ENCODE measurements around the gene OR5AR1. TPM values are rescaled to one million over a fixed set of nuclear protein-coding genes. Genes with fewer than 3 reads are reported as not detected.
A peak's percentile ranks its signal among the peaks of the same experiment; 100 is the strongest.

OR5AR1 gene
- total RNA-seq, result not detected
- not detected for polyA plus RNA-seq

DNA sequence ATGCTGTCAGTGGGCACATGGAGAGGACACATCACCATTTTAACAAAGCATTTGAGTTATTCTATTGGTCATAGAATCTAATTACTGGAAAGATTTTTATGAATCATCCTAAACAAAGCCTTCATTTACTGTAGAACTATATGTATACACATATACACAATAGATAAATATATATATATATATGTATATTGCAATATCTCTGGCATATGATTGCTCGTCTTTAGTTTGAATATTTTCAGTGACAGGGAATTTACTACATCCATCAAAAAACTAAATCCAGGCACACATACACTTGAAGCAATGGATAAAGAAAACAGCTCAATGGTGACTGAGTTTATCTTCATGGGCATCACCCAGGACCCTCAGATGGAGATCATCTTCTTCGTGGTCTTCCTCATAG lies at the start of gene OR5AR1:
Gene OR5AR1 (plus strand): TSS at position 301 of the 400 bp plus-strand sequence. CDS start 0 bp downstream, at position 301.
- ATAC-seq (no peak), FAIRE-seq (no peak), DNase-seq (no peak)
- no peaks in the 10 kb centered on the region for H3K27me3 ChIP-seq
- 43 to 59% methylated on average over 2 of the region's 2 CpGs for WGBS, 2 donors
- intact Hi-C loops (cut with DNase I), result no loop called here
- TF ChIP-seq, protein P1, sequence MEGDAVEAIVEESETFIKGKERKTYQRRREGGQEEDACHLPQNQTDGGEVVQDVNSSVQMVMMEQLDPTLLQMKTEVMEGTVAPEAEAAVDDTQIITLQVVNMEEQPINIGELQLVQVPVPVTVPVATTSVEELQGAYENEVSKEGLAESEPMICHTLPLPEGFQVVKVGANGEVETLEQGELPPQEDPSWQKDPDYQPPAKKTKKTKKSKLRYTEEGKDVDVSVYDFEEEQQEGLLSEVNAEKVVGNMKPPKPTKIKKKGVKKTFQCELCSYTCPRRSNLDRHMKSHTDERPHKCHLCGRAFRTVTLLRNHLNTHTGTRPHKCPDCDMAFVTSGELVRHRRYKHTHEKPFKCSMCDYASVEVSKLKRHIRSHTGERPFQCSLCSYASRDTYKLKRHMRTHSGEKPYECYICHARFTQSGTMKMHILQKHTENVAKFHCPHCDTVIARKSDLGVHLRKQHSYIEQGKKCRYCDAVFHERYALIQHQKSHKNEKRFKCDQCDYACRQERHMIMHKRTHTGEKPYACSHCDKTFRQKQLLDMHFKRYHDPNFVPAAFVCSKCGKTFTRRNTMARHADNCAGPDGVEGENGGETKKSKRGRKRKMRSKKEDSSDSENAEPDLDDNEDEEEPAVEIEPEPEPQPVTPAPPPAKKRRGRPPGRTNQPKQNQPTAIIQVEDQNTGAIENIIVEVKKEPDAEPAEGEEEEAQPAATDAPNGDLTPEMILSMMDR (IDR thresholded peaks at IDR 0.05), result no peak
- H3K4me3 ChIP-seq, result no peak within 1 kb of the TSS
- no peaks in the 10 kb centered on the region for H3K4me1 ChIP-seq
- no peaks in the 10 kb centered on the region for H3K36me3 ChIP-seq
- H3K9me3 ChIP-seq, result no peaks in the 10 kb centered on the region
- H3K27ac ChIP-seq, result no peak within 1 kb of the TSS

DNA sequence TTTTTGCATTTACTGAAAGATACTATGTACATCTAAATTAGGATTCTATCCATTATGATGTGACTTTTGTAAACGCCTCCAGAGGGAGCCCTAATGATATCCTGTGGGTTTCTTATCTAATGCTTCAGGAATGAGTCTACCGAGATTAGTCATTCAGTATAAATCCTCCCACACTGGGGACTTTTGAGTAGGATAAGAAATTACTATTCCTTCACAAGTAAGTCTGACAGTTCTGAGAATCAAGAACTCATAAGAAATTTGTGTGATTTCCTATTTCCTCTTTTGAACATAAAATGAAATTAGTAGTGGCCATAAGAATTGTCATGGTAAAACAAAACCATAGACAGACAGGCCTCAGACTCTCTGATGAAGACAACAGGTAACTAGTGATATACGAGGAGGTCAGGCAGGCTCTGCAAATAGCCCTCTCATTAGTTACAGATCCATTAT lies 38.8 kb upstream of the OR5AR1 start:
- ATAC-seq, result peak in 3 of 4 donors; percentile 68 to 89 (median 68)
- WGBS, 2 donors, result 5 to 6% methylated on average over 3 of the region's 3 CpGs
- intact Hi-C loops (cut with DNase I), result no loop called here
- Histone ChIP-seq H3K9me3 (no peaks in the 10 kb centered on the region), H3K4me1 (no peaks in the 10 kb centered on the region), H3K4me3 (no peak overlapping the region), H3K27ac (no peak overlapping the region), H3K36me3 (no peaks in the 10 kb centered on the region), H3K27me3 (no peaks in the 10 kb centered on the region)
- DNase-seq, result no peak
- peak; percentile 39 for FAIRE-seq
- TF ChIP-seq, protein P1 (IDR thresholded peaks at IDR 0.05), result peak in 1 of 4 donors; percentile 11

DNA sequence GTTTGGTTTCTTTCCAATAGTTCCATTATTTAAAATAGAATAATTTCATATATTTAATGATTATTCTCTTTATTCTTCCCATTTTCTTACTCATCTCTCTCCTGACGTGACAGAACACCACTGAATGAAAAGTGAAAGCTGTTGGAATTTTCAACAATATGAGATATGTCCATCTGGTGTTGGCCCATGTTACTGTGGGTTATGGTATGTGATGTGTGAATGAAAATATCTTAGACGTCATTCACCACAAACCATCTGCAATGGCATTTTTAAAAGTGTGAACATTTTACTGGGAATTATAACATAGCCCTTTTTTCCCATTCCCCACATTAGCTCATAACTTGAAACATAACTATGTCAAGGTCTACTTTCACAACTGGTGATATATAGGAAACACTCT lies 37.5 kb upstream of the OR5AR1 start:
- intact Hi-C loops (cut with DNase I), result no loop called here
- ATAC-seq (no peak), DNase-seq (no peak), FAIRE-seq (no peak)
- H3K4me1 ChIP-seq, result no peaks in the 10 kb centered on the region
- H3K27ac ChIP-seq, result no peak overlapping the region
- H3K9me3 ChIP-seq, result no peaks in the 10 kb centered on the region
- WGBS, 2 donors, result 33 to 35% methylated on average over 2 of the region's 2 CpGs
- H3K27me3 ChIP-seq, result no peaks in the 10 kb centered on the region
- no peak overlapping the region for H3K4me3 ChIP-seq
- TF ChIP-seq, protein P1 (IDR thresholded peaks at IDR 0.05), result no peak
- H3K36me3 ChIP-seq, result no peaks in the 10 kb centered on the region

DNA sequence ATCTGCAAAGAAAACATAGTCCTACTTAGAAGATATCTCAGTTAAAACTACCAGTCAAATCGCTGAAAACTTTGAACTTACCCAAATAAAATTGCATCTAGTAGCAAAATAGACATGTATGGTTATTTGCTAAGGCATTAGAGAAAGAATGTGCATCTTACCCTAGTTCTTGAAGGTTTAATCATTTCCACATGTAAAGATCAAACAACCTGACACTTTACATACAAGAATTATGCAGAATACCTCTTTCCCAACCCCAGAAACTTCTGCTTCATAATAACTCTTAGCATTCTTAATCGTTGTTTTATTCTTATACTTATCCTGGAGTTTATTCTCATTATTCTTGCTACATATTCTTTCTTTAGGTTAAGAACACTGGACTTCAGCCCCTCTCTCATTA lies 31.2 kb upstream of the OR5AR1 start:
- WGBS, 2 donors, result 59 to 64% methylated on average over 2 of the region's 2 CpGs
- ATAC-seq (no peak), FAIRE-seq (no peak), DNase-seq (no peak)
- Histone ChIP-seq H3K4me3 (no peak overlapping the region), H3K27ac (no peak overlapping the region), H3K4me1 (no peaks in the 10 kb centered on the region), H3K36me3 (no peaks in the 10 kb centered on the region), H3K9me3 (no peaks in the 10 kb centered on the region), H3K27me3 (peaks cover 0 to 3% (median 0%) of the 10 kb centered on the region in 4 donors)
- TF ChIP-seq, protein P1 (IDR thresholded peaks at IDR 0.05), result no peak
- intact Hi-C loops (cut with DNase I), result no loop called here

DNA sequence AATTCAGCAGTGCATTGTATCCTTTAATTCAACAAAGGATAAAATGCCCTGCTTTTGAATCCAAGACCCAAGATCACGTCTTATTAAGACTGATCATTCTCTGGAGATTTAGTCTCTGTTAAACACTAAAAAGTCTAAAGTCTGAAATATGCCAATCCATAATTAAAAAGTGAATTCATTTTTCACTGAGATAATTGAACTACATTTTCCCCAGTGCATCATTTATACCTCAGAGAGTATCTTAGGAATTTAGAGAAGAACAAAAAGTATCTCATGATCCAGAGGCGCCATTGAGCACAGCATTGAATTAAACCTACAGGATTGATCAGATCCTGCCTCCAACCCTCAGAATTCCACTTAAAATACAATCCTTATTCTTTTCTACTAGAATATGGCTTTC lies 26.6 kb upstream of the OR5AR1 start:
- no peak for DNase-seq
- peaks cover 0 to 3% (median 0%) of the 10 kb centered on the region in 4 donors for H3K27me3 ChIP-seq
- FAIRE-seq, result no peak
- no peaks in the 10 kb centered on the region for H3K36me3 ChIP-seq
- WGBS, 2 donors, result 55 to 66% methylated on average over 2 of the region's 2 CpGs
- no peak overlapping the region for H3K4me3 ChIP-seq
- intact Hi-C loops (cut with DNase I), result no loop called here
- H3K27ac ChIP-seq, result no peak overlapping the region
- TF ChIP-seq, protein P1 (IDR thresholded peaks at IDR 0.05), result no peak
- no peak for ATAC-seq
- no peaks in the 10 kb centered on the region for H3K4me1 ChIP-seq
- no peaks in the 10 kb centered on the region for H3K9me3 ChIP-seq

Measured in pancreas (tissue), 10 donors.